ENCODE measurements around the gene BSX.

DNA sequence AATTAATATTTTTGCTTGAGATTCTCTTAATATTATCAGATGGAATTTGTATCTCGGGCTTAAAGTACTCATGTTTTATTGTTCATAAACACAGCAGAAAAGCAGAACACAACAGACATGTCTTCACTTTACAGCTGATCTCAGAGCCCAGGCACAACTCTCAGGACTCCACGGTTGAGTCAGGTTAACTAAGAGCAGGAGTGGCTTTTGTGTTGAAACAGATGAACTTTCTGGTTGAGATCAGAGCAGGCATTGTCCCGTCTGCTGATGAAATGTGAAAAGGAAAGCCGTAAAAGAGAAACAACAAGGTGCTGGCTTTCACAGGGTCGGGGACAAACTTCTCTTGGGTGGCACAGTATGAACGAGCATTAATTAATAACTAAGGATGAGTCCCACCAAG is 50.1 kb downstream of the BSX start:
- TF ChIP-seq, protein P1, sequence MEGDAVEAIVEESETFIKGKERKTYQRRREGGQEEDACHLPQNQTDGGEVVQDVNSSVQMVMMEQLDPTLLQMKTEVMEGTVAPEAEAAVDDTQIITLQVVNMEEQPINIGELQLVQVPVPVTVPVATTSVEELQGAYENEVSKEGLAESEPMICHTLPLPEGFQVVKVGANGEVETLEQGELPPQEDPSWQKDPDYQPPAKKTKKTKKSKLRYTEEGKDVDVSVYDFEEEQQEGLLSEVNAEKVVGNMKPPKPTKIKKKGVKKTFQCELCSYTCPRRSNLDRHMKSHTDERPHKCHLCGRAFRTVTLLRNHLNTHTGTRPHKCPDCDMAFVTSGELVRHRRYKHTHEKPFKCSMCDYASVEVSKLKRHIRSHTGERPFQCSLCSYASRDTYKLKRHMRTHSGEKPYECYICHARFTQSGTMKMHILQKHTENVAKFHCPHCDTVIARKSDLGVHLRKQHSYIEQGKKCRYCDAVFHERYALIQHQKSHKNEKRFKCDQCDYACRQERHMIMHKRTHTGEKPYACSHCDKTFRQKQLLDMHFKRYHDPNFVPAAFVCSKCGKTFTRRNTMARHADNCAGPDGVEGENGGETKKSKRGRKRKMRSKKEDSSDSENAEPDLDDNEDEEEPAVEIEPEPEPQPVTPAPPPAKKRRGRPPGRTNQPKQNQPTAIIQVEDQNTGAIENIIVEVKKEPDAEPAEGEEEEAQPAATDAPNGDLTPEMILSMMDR (IDR thresholded peaks at IDR 0.05) = no peak
- TF ChIP-seq POLR2A (IDR thresholded peaks at IDR 0.05) = no peak
